ENCODE measurements around the gene RPUSD1. TPM values are rescaled to one million over a fixed set of nuclear protein-coding genes. Genes with fewer than 3 reads are reported as not detected.
"Not testable (repeated sequence)": the region's sequence is repeated elsewhere in the genome, so short reads cannot be mapped to it uniquely, and the experiment has no call there.

Gene RPUSD1
- total and polyA plus RNA-seq, 2 experiments from 2014 or later = 15.4 to 54.3 TPM

DNA sequence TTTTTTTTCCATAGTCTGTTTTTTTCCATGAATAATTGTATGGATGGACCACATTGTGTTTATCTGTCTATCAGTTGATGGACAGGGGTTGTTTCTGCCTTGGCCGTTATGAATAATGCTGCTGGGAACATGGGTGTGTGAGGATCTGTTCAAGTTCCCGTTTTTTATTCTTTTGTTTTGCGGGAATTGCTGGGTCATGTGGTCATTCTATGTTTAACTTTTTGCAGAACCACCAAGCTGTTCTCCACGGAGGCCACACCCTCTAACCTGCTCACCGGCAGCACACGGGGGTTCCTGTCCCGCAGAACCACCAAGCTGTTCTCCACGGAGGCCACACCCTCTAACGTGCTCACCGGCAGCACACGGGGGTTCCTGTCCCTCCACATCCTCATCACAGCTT is 33.5 kb downstream of the RPUSD1 start:
- H3K4me1 ChIP-seq (ENCODE audit: insufficient read depth) = peaks cover 2% of the 10 kb centered on the region; the same call in 1 of the 2 replicates
- no peaks in the 10 kb centered on the region for H3K36me3 ChIP-seq (ENCODE audit: low read depth)
- H3K9me2 ChIP-seq (ENCODE audit: insufficient read depth) = no peaks in the 10 kb centered on the region
- peaks cover 5% of the 10 kb centered on the region; the same call in 1 of the 2 replicates for H3K27me3 ChIP-seq (replicated peaks; ENCODE audit: insufficient read depth)
- 62 to 68% methylated on average over 11 of the region's 11 CpGs for WGBS, 2 experiments (ENCODE audit: low coverage in 1 of 2, low lambda C conversion rate in 2 of 2, missing lambda C conversion rate in 2 of 2)
- no peak for TF ChIP-seq EZH2phosphoT487 (IDR thresholded peaks at IDR 0.05; ENCODE audit: insufficient read depth, low read depth)
- TF ChIP-seq EZH2 (IDR thresholded peaks at IDR 0.05; ENCODE audit: insufficient read depth, poor library complexity, severe bottlenecking) = no peak
- H3K79me2 ChIP-seq (ENCODE audit: insufficient read depth) = no peaks in the 10 kb centered on the region
- no peaks in the 10 kb centered on the region for H4K20me1 ChIP-seq (ENCODE audit: insufficient read depth)
- no peaks in the 10 kb centered on the region for H3K9me3 ChIP-seq (ENCODE audit: low read depth)
- H3F3A ChIP-seq (ENCODE audit: insufficient read depth) = peaks cover 3% of the 10 kb centered on the region
- H3K4me3 ChIP-seq = no peak overlapping the region
- no peak overlapping the region for H3K9ac ChIP-seq
- DNase-seq = no peak
- in situ Hi-C loops (cut with MboI) = no loop called here
- H2AFZ ChIP-seq = no peak overlapping the region
- H3K27ac ChIP-seq = no peak overlapping the region
- no peak overlapping the region for H3K4me2 ChIP-seq (ENCODE audit: unreplicated experiment)

DNA sequence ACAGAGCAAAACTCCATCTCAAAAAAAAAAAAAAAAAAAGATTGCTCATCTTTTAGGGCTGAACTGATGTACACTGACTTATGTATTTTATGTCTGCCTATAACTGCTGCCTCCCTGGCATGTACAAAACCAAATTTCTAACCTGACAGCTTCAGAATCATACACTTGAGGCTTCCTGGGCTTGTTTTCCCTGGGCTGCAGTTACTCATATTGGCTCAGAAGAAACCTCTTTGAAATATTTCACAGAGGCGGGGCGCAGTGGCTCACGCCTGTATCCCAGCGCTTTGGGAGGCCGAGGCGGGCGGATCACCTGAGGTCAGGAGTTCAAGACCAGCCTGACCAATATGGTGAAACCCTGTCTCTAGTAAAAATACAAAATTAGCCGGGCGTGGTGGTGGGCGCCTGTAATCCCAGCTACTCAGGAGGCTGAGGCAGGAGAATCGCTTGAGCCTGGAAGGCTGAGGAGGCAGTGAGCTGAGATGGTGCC is 34.0 kb downstream of the RPUSD1 start:
- in situ Hi-C loops (cut with MboI) = not testable (repeated sequence)

DNA sequence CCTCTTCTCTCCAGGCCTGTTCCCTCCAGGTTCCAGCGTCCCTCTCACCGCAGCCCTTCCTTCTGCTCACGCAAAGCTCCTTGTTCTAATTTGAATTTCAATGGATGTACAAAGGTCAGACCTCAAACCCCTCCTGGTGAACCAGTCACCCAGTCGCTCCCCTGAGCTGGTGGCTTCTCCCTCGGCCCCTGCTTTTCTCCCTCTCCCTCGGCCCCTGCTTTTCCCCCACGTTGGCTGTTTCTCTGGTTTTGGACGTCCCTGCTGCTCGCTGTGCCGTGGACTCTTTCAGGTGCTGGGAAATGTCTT is 36.2 kb downstream of the RPUSD1 start:
- Histone ChIP-seq H3K36me3 (ENCODE audit: low read depth) (no peaks in the 10 kb centered on the region), H3K4me1 (ENCODE audit: insufficient read depth) (peaks cover 11% of the 10 kb centered on the region), H3K4me2 (ENCODE audit: unreplicated experiment) (no peak overlapping the region), H2AFZ (no peak overlapping the region), H3K79me2 (ENCODE audit: insufficient read depth) (no peaks in the 10 kb centered on the region), H3K27ac (no peak overlapping the region), H3F3A (ENCODE audit: insufficient read depth) (peaks cover 8% of the 10 kb centered on the region), H3K9ac (no peak overlapping the region), H4K20me1 (ENCODE audit: insufficient read depth) (no peaks in the 10 kb centered on the region), H3K4me3 (no peak overlapping the region), H3K27me3 (replicated peaks; ENCODE audit: insufficient read depth) (peaks cover 5% of the 10 kb centered on the region; the same call in 1 of the 2 replicates), H3K9me3 (ENCODE audit: low read depth) (no peaks in the 10 kb centered on the region), H3K9me2 (ENCODE audit: insufficient read depth) (no peaks in the 10 kb centered on the region)
- in situ Hi-C loops (cut with MboI) = no loop called here
- WGBS, 2 experiments (ENCODE audit: low coverage in 1 of 2, low lambda C conversion rate in 2 of 2, missing lambda C conversion rate in 2 of 2) = 32 to 37% methylated on average over 8 to 10 of the region's 10 CpGs
- no peak for DNase-seq
- TF ChIP-seq EZH2 (IDR thresholded peaks at IDR 0.05; ENCODE audit: insufficient read depth, poor library complexity, severe bottlenecking) (no peak), EZH2phosphoT487 (IDR thresholded peaks at IDR 0.05; ENCODE audit: insufficient read depth, low read depth) (no peak)

More for the DNA sequence above, 34.0 kb downstream of the RPUSD1 start:
- DNase-seq; H4K20me1 ChIP-seq (ENCODE audit: insufficient read depth); H3K79me2 ChIP-seq (ENCODE audit: insufficient read depth); H3K27ac ChIP-seq; H3K9me3 ChIP-seq (ENCODE audit: low read depth); H2AFZ ChIP-seq; H3K4me2 ChIP-seq (ENCODE audit: unreplicated experiment); H3K9ac ChIP-seq; H3F3A ChIP-seq (ENCODE audit: insufficient read depth); H3K4me1 ChIP-seq (ENCODE audit: insufficient read depth); H3K4me3 ChIP-seq; H3K27me3 ChIP-seq (replicated peaks; ENCODE audit: insufficient read depth); H3K36me3 ChIP-seq (ENCODE audit: low read depth); H3K9me2 ChIP-seq (ENCODE audit: insufficient read depth): not testable (repeated sequence)
- WGBS, 2 experiments (ENCODE audit: low coverage in 1 of 2, low lambda C conversion rate in 2 of 2, missing lambda C conversion rate in 2 of 2) = 79 to 82% methylated on average over 10 to 11 of the region's 11 CpGs

DNA sequence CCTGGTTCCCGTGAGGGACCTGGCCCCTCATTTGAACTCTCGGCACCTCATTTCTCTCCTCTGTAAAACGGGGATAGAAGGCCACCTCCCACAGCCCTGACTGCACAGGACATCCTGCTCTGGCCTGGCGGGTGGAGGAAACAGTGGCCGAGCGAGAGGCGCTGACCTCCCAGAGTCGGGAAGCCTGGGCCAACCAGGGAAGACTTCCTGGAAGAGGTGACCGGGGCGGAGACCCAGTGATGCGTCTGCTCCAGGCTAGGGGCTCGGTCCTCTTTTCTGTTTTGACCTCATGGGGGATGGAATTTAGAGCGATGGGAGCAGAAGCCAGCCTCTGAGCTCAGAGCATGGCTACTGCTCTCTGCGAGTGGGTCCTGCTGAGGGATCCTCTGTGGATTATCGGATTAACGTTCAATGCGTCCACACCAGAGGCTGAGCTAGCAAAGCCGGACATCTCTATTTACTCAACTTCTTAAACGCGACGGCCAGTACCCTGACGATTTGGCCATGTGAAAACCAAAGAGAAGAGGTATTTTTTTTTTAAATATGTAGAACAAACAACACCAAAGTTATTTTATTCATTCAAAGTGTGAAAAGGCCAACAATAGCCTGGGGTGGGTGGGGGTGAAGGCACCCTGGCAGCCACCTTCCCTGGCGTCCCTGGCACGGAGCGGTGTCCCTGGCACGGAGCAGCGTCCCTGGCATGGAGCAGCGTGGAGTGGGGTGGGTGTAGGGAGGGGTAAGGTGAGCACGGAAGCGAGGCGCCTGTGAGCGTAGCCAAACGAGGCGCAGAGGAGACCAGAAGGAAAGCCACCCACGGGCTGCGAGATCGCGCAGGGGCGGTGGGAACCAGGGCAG is 36.8 kb downstream of the RPUSD1 start:
- Histone ChIP-seq H3K4me2 (ENCODE audit: unreplicated experiment) (no peak overlapping the region), H3K36me3 (ENCODE audit: low read depth) (no peaks in the 10 kb centered on the region), H2AFZ (no peak overlapping the region), H3K4me3 (no peak overlapping the region), H3K27me3 (replicated peaks; ENCODE audit: insufficient read depth) (peaks cover 5% of the 10 kb centered on the region; the same call in 1 of the 2 replicates), H3K9me2 (ENCODE audit: insufficient read depth) (no peaks in the 10 kb centered on the region), H3F3A (ENCODE audit: insufficient read depth) (peaks cover 8% of the 10 kb centered on the region), H4K20me1 (ENCODE audit: insufficient read depth) (no peaks in the 10 kb centered on the region), H3K79me2 (ENCODE audit: insufficient read depth) (no peaks in the 10 kb centered on the region), H3K9me3 (ENCODE audit: low read depth) (no peaks in the 10 kb centered on the region), H3K9ac (no peak overlapping the region), H3K27ac (no peak overlapping the region), H3K4me1 (ENCODE audit: insufficient read depth) (peaks cover 11% of the 10 kb centered on the region)
- TF ChIP-seq EZH2phosphoT487 (IDR thresholded peaks at IDR 0.05; ENCODE audit: insufficient read depth, low read depth) (no peak), EZH2 (IDR thresholded peaks at IDR 0.05; ENCODE audit: insufficient read depth, poor library complexity, severe bottlenecking) (no peak)
- in situ Hi-C loops (cut with MboI) = no loop called here
- DNase-seq = no peak
- 62 to 68% methylated on average over 33 to 39 of the region's 39 CpGs for WGBS, 2 experiments (ENCODE audit: low coverage in 1 of 2, low lambda C conversion rate in 2 of 2, missing lambda C conversion rate in 2 of 2)

All from GM23248 (cell line).